T-helper 9 cell (primary cell): ENCODE data around the gene ZNF516.

Experiments used
- DNase-seq: peaks from one replicate; pipeline ENCODE4 v3.0.0-alpha.2; 2020

ZNF516 gene

DNA sequence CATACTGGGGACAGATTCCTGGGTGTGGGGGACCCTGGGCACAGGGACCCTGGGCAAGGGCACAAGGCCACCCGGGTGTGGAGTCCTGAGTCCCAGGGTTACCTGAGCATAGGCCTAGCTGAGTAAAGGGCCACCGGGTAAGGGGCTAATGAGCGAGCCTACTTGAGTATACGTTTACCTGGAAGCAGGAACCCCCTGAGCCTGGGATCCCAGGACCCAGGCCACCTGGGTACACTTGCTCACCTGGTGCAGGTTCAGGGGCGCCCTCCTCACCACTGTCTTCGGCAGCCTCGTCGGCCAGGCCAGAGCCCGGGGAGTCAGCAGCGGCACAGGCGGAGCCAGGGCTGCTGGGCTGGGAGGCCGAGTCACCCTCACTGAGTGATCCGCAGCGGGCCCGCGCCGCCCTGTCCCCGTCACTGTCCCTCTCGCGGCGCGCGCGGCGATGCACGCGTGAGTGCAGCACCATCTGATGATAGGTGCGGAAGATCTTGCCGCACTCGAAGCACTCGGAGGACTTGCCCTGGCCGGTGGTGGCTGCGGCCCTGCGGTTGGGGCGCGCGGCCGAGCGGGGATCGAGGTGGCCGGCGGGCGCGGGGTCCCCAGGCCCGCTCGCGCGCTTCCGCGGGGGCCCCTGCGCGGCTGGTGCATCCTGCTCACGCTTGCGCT is 53.9 kb downstream of the ZNF516 start:
- no peak for DNase-seq

- no peak for DNase-seq
These were observed 57.1 kb downstream of the ZNF516 start for GRCh38 chr18:76437910-76438309.

GRCh38 chr18:76437011-76437410 is 58.0 kb downstream of the ZNF516 start:
- no peak for DNase-seq

DNA sequence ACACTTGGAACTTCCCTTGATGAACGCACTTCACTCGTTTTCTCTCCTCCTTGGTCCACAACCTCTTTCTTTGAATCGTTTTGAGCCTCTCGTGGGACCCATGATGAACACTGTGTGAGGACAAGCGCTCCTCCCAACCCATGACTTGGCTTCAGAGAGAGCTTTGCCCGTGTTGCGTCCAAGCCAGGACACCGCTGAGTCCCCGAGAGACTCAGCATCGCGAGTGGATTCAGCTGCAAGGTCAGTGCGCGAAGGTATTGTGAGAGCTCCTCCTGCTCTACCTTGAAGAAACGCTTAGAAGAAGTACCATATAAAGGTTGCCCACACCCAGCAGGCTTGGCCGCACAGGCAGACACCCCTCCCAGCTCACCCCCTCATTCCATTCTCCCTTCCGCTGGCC is 58.7 kb downstream of the ZNF516 start:
- DNase-seq: no peak

DNA sequence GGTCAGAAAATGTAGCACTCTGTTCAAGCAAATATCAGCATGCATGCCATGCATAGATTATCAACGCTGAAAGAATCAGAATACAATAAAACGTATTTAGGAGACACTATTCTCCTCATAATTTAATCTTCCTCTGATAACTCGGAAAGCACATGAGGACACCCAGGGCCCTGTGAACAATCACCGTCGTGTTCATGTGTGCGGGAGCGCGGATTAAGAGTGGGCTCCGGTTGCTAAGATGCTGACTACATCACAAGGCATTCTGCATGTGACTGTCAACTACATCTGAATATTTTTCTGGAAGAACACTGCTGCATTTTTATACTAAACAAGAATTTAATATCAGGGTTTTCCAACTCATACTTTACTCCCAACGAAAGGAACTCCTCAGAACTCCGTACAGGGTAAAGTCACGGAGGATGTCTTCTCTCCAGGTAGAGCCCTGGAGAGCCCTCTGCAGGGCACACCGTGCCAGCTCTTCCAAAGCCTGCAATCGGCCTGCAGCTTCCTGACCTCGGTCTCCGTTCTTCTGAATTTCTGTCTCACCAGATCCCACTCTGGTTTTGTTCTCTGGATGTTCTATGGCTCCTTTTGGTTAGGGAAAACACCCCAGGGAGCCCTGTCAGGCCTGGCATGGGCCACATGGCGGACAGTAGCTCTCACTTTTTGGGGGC is 59.6 kb downstream of the ZNF516 start:
- DNase-seq: no peak

GRCh38 chr18:76434452-76434851 is 60.6 kb downstream of the ZNF516 start:
- DNase-seq: no peak

GRCh38 chr18:76433788-76434187 is 61.3 kb downstream of the ZNF516 start:
- no peak for DNase-seq

GRCh38 chr18:76432970-76433767 is 61.9 kb downstream of the ZNF516 start:
- no peak for DNase-seq

GRCh38 chr18:76432274-76432755 is 62.7 kb downstream of the ZNF516 start:
- no peak for DNase-seq

DNA sequence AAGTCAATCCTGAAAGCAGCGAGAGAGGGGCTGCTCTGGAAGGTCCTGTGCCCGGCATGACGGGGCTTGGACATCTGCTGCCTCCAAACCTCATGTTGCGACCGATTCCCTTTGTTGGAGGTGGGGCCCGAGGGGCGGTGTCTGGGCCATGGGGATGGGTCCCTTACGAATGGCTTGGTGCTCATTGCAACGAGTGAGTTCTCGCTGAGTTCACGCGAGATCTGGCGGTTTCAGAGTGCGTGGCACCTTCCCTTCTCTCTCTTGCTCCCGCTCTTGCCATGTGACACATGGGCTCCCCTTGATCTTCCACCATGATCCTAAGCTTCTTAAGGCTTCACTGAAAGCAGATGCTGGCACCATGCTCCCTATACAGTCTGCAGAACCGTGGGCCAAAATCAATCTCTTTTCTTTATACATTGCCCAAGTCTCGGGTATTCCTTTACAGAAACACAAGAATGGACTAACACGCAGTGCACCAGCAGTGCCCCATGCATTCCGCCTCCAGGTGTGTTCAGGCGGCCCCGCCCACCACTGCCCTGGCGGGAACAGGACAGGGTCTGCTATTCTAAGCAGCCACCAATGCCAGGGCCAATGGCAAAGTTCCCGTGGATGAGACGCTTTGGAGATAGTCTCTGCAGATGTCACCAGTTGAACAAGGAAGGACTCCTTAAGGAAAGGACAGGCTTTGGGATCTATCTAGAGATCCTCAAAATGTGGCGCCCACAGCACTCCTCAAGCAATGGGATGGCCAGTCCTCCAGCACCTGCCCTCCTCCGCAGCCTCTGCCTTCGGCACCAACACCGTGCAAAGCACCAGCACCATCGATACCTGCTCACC is 63.4 kb downstream of the ZNF516 start:
- no peak for DNase-seq

- DNase-seq: no peak
These were observed 64.4 kb downstream of the ZNF516 start for GRCh38 chr18:76430636-76431035.

DNA sequence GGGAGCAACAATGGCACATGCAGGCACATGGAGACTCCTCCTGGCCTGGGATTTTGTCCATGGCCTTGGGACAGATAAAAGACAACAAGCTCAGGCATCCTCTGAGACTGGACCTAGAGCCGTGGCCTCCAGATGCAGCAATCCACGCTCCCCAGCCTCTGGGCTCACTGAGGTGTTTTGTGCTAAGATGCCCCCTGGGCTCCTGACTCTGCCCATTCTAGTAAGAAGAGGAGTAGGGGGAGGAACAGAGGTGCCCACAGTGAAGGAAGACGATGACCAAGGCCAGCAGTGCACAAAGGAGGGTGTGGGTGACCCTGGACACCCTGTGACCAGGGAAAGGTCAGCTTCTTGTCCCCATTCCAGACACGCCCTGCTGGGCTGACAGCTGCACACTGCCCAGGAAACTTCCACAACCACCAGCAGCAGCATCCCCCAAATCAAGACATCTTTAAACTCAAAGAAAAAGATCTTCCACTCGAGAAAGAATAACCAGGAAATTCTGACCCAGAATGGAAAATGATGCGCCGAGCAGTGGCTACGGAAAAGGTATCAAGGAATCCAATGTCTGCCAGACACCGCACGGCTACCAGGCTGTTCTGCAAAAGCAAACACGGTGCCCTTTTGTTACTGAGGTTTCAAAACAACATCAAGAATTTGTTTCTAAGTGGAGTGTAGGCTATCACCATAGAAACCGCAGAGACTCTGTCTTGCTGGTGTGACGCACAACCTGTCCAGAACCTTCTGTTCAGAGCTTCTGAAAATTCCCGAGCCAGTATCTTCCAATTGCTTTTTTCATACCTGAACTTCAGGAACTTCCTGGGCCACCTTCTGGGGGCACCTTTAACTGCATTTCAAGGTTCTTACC is 65.5 kb downstream of the ZNF516 start:
- no peak for DNase-seq

DNA sequence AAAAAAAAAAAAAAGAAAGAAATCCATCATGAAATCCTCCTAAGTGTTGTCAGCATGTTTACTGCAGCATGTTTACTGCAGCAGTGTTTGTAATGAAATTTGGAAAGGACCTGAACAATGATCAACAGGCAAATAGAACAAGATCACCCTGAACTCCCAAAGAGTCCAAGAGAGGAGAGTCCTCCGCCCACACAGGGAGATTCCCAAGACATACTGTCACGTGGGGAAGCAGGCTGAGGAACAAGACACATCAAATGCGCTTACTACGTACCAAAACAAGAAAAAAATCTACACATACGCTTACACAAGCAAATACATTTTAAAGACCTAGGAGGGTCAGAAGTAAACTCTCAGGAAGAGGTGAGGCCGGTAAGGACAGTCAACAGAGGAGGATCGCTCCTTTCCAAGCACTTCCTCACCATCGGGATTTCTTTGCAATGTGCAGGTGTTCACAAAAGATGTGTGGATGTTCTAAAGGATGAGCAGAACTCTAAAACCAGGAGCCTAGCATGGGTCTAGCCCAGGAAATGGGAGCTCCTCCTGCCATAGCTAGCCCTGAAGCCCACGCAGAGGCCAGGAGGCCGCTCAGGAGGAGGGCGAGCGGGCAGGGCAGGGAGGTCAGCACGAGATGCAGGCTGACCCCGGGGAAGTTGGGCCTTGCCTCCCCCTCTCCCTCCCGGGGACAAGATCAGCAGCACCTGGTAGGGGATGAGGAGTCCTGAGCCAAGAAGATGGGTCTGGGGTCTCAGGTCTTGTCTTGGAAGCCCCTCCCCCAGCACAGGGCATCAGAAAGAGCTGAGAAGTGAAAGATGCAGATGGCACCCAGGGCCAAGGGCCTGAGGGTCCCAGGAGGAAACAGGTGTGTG is 66.4 kb downstream of the ZNF516 start:
- no peak for DNase-seq

DNA sequence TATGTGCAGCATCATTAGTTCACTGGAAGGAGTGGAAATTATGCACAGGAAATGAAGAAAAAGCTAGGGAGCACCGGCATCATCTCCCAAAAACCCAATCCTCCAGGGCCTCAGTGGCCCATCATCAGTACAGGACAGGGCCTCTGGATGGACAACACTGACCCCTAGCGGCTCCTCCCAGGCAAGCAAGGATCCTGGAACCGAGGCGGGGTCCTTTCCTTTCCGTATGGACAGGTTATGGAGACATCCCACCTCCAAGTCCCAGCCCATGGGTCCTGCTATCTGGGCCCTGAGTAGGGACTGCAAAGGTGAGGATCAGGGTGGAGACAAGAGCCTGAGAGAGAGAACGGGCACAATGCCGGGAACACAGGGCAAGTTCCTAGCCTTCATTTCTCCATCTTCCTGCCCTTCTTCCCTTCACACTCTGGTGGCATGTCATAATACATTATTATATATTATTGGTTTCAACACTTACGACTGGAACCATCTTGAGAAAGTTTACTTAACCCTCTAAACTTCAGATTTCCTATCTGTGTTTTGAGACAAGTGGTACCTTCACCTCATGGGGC is 68.2 kb downstream of the ZNF516 start:
- no peak for DNase-seq

GRCh38 chr18:76425146-76426131 is 69.6 kb downstream of the ZNF516 start:
- no peak for DNase-seq

DNA sequence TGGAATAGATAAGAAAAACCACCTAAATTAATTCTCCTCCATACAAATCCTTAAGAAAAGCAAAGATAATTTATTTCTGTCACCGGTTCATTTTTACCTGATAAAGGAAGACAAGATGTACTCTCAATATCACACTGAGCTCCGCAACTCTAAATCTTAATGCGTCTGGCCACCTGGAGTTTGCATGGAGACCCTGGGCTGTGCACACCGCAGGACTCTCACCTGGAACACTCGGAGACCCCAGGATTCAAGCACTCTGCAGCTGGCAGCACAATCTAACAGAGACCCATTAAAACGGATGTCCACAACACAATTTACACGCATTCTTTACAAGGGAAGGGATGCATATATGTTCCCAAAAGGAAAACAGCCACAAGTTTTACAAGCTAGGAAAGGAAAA is 72.2 kb downstream of the ZNF516 start:
- no peak for DNase-seq

DNA sequence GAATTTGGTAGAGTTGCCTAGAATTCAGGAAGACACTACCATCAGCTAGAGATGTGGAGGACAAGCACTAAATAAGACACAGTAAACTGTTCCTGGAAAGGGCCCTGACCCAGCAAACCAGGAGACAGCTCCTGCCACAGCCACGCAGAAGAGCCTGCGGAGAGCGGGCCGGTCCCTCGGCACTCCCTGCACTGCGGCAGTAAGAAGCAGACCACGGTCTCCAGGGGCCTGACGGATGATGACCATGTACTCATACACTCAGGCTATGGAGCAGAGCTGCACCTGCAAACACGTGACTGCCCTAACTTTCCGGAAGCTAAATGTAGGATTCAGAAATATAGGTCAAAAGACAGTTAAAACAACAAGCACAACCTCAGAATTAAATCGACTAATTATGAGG is 72.9 kb downstream of the ZNF516 start:
- DNase-seq: no peak

GRCh38 chr18:76421685-76422078 is 73.4 kb downstream of the ZNF516 start:
- no peak for DNase-seq
